Lower leg skin (tissue), 3 donors: ENCODE measurements around the gene POU6F2.

Experiments used
- POLR2A ChIP-seq, 2 donors: fragments of 450-650 bp; IDR thresholded peaks; one replicate each; pipeline ENCODE4 v1.6.1; 2016 to 2017; ENCODE audit warnings: antibody characterized with exemption in 2 of 2, mild to moderate bottlenecking in 1 of 2, moderate library complexity in 1 of 2
- TF ChIP-seq, protein P1 (sequence below), 3 donors: fragments of 450-650 bp; IDR thresholded peaks; one replicate each; pipeline ENCODE4 v1.5.1; 2016; ENCODE audit warnings: antibody characterized with exemption in 3 of 3, mild to moderate bottlenecking in 3 of 3, moderate library complexity in 2 of 3

DNA sequence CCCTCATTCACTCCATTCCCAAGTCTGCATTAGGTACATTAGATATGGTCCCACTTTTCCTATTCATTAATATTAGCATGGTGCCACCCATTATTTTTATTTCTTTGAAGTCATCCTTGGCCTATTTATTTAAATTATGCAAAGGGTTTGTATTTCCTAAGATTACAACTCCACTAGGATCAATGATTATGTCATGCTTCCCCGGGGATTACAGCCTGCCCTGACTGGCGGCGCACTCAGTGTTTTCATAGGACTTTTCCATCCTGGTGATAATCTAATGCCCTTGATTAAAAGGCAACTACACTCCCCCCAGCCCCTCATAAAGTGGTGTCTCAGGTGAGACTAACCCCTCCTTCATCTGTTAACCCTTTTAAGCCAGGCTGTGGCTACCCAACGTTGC, 187.2 kb downstream of the POU6F2 start:
- no peak for TF ChIP-seq POLR2A (IDR thresholded peaks at IDR 0.05)
- TF ChIP-seq, protein P1, sequence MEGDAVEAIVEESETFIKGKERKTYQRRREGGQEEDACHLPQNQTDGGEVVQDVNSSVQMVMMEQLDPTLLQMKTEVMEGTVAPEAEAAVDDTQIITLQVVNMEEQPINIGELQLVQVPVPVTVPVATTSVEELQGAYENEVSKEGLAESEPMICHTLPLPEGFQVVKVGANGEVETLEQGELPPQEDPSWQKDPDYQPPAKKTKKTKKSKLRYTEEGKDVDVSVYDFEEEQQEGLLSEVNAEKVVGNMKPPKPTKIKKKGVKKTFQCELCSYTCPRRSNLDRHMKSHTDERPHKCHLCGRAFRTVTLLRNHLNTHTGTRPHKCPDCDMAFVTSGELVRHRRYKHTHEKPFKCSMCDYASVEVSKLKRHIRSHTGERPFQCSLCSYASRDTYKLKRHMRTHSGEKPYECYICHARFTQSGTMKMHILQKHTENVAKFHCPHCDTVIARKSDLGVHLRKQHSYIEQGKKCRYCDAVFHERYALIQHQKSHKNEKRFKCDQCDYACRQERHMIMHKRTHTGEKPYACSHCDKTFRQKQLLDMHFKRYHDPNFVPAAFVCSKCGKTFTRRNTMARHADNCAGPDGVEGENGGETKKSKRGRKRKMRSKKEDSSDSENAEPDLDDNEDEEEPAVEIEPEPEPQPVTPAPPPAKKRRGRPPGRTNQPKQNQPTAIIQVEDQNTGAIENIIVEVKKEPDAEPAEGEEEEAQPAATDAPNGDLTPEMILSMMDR (IDR thresholded peaks at IDR 0.05), result no peak
